ENCODE data around the gene RAD23B. TPM values are rescaled to one million over a fixed set of nuclear protein-coding genes. Genes with fewer than 3 reads are reported as not detected.

RAD23B gene
- total and polyA plus RNA-seq, 2 of the 13 experiments (the other 11 are each of a cell fraction or from before 2014, with no cell fraction given), result 133 to 156 TPM

GRCh38 chr9:107251756-107252322 lies 31.2 kb upstream of the RAD23B start (continued):
- TF ChIP-seq HNF1A (IDR thresholded peaks at IDR 0.05; ENCODE audit: low read depth), result no peak
- 0 out of 2 replicates have a peak, but pooled peaks have one; percentile 42 for TF ChIP-seq HNF1A (CRISPR knock-in tag; IDR thresholded peaks at IDR 0.05; ENCODE audit: borderline replicate concordance)
- no peak for TF ChIP-seq ZNF850 (CRISPR knock-in tag; conservative IDR thresholded peaks at IDR 0.05)
- peak; percentile 68; the same call in 1 of the 2 replicates for TF ChIP-seq NFIC (IDR thresholded peaks at IDR 0.05; ENCODE audit: low read length)
- peak; percentile 46 for TF ChIP-seq ELF3 (CRISPR knock-in tag; IDR thresholded peaks at IDR 0.05)
- TF ChIP-seq KDM4B (CRISPR knock-in tag; IDR thresholded peaks at IDR 0.05), result 0 out of 2 replicates have a peak, but pooled peaks have one; percentile 51
- TF ChIP-seq NFKB2 (CRISPR knock-in tag; IDR thresholded peaks at IDR 0.05; ENCODE audit: borderline replicate concordance), result no peak
- peak; percentile 68; the same call in 1 of the 2 replicates for TF ChIP-seq ZNF788 (CRISPR knock-in tag; IDR thresholded peaks at IDR 0.05; ENCODE audit: borderline replicate concordance)
- TF ChIP-seq HMGXB3 (CRISPR knock-in tag; IDR thresholded peaks at IDR 0.05; ENCODE audit: borderline replicate concordance), result peak; percentile 45; the same call in 1 of the 2 replicates
- TF ChIP-seq ZNF574 (CRISPR knock-in tag; IDR thresholded peaks at IDR 0.05), result peak; percentile 71
- 0 out of 2 replicates have a peak, but pooled peaks have one; percentile 73 for TF ChIP-seq ZFP1 (CRISPR knock-in tag; IDR thresholded peaks at IDR 0.05)
- 0 out of 2 replicates have a peak, but pooled peaks have one; percentile 27 for TF ChIP-seq SIX1 (CRISPR knock-in tag; IDR thresholded peaks at IDR 0.05; ENCODE audit: borderline replicate concordance)
- no peak for TF ChIP-seq ZNF484 (CRISPR knock-in tag; IDR thresholded peaks at IDR 0.05; ENCODE audit: borderline replicate concordance, low read depth)
- TF ChIP-seq ARHGAP35 (CRISPR knock-in tag; IDR thresholded peaks at IDR 0.05; ENCODE audit: borderline replicate concordance), result no peak
- TF ChIP-seq ZMYM4 (CRISPR knock-in tag; IDR thresholded peaks at IDR 0.05), result peak; percentile 58; the same call in 1 of the 2 replicates
- TF ChIP-seq ZNF282 (IDR thresholded peaks at IDR 0.05; ENCODE audit: partially characterized antibody), result no peak
- TF ChIP-seq EP300 (IDR thresholded peaks at IDR 0.05; ENCODE audit: low read depth in 2 of 2, low read length in 2 of 2), result peak in 1 of 2 experiments; percentile 71; a peak in 1 of 4 replicates
- TF ChIP-seq EP300 (CRISPR knock-in tag; IDR thresholded peaks at IDR 0.05; ENCODE audit: borderline replicate concordance), result peak; percentile 80
- TF ChIP-seq NR2F2 (IDR thresholded peaks at IDR 0.05; ENCODE audit: borderline replicate concordance, low read depth), result peak; percentile 62; the same call in 1 of the 2 replicates

Measured in HepG2 (cell line).